C4-2B (cell line): ENCODE measurements around the gene LIPC.

Experiments used
- ZFX ChIP-seq: fragments of 450-650 bp; IDR thresholded peaks from 2 replicates; pipeline ENCODE4 v1.6.1; 2017
- TF ChIP-seq, protein P1 (sequence below): fragments of 450-650 bp; conservative IDR thresholded peaks from 2 replicates; pipeline ENCODE4 v1.5.1; 2017; ENCODE audit warnings: mild to moderate bottlenecking

DNA sequence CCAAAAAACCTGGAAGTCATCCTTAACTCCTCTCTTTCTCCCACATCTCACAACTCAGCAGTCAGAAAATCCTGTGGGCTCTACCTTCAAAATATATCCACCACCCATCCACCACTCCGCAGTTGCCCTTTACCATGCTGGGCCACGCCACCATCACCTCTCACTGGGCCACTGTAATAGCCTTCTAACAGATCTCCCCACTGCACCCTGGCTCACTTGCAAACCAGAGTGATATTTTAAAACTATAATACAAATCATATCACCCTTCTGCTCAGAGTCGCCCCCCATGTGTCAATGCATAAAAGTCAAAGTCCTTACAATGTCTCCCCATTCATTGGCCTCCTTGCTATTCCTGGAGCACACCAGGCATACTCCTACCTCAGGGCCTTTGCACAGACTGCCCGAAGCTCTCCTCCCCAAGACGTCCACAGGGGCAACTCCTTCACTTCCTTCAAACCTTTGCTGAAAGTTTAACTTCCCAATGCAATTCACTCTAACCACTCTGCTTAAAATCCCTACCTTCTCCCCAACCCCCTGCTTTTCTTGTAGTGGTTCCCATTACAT, 1.5 kb upstream of the LIPC start:
- TF ChIP-seq, protein P1, sequence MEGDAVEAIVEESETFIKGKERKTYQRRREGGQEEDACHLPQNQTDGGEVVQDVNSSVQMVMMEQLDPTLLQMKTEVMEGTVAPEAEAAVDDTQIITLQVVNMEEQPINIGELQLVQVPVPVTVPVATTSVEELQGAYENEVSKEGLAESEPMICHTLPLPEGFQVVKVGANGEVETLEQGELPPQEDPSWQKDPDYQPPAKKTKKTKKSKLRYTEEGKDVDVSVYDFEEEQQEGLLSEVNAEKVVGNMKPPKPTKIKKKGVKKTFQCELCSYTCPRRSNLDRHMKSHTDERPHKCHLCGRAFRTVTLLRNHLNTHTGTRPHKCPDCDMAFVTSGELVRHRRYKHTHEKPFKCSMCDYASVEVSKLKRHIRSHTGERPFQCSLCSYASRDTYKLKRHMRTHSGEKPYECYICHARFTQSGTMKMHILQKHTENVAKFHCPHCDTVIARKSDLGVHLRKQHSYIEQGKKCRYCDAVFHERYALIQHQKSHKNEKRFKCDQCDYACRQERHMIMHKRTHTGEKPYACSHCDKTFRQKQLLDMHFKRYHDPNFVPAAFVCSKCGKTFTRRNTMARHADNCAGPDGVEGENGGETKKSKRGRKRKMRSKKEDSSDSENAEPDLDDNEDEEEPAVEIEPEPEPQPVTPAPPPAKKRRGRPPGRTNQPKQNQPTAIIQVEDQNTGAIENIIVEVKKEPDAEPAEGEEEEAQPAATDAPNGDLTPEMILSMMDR, result no peak
- TF ChIP-seq ZFX, result no peak
